Measurements from ENCODE around the gene PDCL2. TPM values are rescaled to one million over a fixed set of nuclear protein-coding genes. Genes with fewer than 3 reads are reported as not detected.

The PDCL2 gene
- total and polyA plus RNA-seq, 2 donors (not counting 1 experiment from before 2014, with no cell fraction given), result not detected

- H3K4me3 ChIP-seq (ENCODE audit: control extremely low read depth in 1 of 5, extremely low read depth in 1 of 5, insufficient read depth in 1 of 5, low read depth in 2 of 5, low read length in 4 of 5), result no peak overlapping the region
- Mint-ChIP-seq H3K27ac (no peak overlapping the region), H3K27me3 (no peaks in the 10 kb centered on the region), H3K4me3 (no peak overlapping the region), H3K9me3 (ENCODE audit: insufficient read depth) (no peaks in the 10 kb centered on the region), H3K4me1 (no peaks in the 10 kb centered on the region)
- H3K9me3 ChIP-seq (ENCODE audit: control extremely low read depth in 1 of 3, control insufficient read depth in 2 of 3, insufficient read depth in 1 of 3, low read length in 2 of 3), result peaks cover 0 to 8% (median 4%) of the 10 kb centered on the region in 3 donors
- no peaks in the 10 kb centered on the region for H3K36me3 ChIP-seq (replicated peaks in 1 of 2; ENCODE audit: control extremely low read depth in 1 of 2, control insufficient read depth in 1 of 2, extremely low read depth in 1 of 2, insufficient read depth in 2 of 2, low read length in 1 of 2)
- H3K4me1 ChIP-seq (ENCODE audit: control insufficient read depth in 2 of 2, insufficient read depth in 2 of 2, low read length in 2 of 2), result no peaks in the 10 kb centered on the region
- CTCF ChIA-PET, result no interaction called here
- no peaks in the 10 kb centered on the region for H3K27me3 ChIP-seq (replicated peaks in 1 of 4; ENCODE audit: control extremely low read depth in 1 of 4, control insufficient read depth in 3 of 4, insufficient read depth in 4 of 4, low read length in 3 of 4)
- ATAC-seq (ENCODE audit: low read depth), result no peak
- no peak overlapping the region for H2AFZ ChIP-seq (ENCODE audit: insufficient read depth, low read depth, low read length, poor library complexity, severe bottlenecking)
- no peak overlapping the region for H3K9ac ChIP-seq (ENCODE audit: low read length)
- H3K27ac ChIP-seq (ENCODE audit: low read length in 2 of 2), result no peak overlapping the region
- no peak for TF ChIP-seq EZH2 (IDR thresholded peaks at IDR 0.05; ENCODE audit: borderline replicate concordance, insufficient read depth, low read depth, low read length, poor library complexity, severe bottlenecking)
- TF ChIP-seq, protein P1, sequence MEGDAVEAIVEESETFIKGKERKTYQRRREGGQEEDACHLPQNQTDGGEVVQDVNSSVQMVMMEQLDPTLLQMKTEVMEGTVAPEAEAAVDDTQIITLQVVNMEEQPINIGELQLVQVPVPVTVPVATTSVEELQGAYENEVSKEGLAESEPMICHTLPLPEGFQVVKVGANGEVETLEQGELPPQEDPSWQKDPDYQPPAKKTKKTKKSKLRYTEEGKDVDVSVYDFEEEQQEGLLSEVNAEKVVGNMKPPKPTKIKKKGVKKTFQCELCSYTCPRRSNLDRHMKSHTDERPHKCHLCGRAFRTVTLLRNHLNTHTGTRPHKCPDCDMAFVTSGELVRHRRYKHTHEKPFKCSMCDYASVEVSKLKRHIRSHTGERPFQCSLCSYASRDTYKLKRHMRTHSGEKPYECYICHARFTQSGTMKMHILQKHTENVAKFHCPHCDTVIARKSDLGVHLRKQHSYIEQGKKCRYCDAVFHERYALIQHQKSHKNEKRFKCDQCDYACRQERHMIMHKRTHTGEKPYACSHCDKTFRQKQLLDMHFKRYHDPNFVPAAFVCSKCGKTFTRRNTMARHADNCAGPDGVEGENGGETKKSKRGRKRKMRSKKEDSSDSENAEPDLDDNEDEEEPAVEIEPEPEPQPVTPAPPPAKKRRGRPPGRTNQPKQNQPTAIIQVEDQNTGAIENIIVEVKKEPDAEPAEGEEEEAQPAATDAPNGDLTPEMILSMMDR (IDR thresholded peaks at IDR 0.05), result no peak
- H3K4me2 ChIP-seq (replicated peaks; ENCODE audit: low read depth, low read length, poor library complexity, severe bottlenecking), result no peak overlapping the region
- H3K79me2 ChIP-seq (ENCODE audit: control insufficient read depth, insufficient read depth, low read length), result peaks cover 39% of the 10 kb centered on the region
- DNase-seq, result no peak
- POLR2A ChIA-PET, result no interaction called here
- peaks cover 19% of the 10 kb centered on the region for H4K20me1 ChIP-seq (ENCODE audit: control insufficient read depth, insufficient read depth, low read length, poor library complexity, severe bottlenecking)
- intact Hi-C loops (cut with micrococcal nuclease), result no loop called here
Measured at GRCh38 chr4:55518442-55518841, 73.6 kb downstream of the PDCL2 start.

DNA sequence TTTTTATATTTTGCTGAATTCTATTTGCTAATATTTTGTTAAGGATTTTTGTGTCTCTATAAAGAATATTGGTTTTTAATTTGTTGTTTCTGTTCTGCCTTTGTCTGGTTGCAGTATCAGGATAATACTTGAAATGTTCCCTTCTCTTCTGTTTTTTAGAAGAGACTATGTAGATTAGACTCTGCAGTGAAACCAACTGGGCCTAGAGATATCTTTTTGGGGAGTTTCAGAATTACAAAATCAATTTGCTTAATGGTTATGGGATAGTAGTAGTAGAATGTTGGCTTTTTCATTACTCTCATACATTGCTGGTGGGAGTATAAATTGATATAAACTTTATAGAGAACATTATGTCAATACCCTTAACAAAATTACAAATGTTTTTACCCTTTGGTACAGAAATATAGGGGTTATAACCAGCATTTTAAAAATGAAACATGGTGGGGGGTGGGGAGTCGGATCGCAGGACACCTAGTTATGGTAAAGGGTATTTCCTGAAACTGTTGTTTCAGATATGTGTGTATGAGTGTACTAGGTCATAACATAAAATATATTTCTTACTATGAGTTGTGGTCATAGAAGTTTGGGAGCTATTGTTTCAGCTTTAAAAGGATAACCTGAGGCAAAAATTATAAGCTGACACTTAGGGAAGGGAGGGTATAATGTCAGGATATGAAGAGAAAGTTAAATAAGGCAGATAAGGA lies 74.4 kb downstream of the PDCL2 start:
- Histone ChIP-seq H3K27me3 (replicated peaks in 1 of 4; ENCODE audit: control extremely low read depth in 1 of 4, control insufficient read depth in 3 of 4, insufficient read depth in 4 of 4, low read length in 3 of 4) (no peaks in the 10 kb centered on the region), H3K36me3 (replicated peaks in 1 of 2; ENCODE audit: control extremely low read depth in 1 of 2, control insufficient read depth in 1 of 2, extremely low read depth in 1 of 2, insufficient read depth in 2 of 2, low read length in 1 of 2) (no peaks in the 10 kb centered on the region), H3K4me1 (ENCODE audit: control insufficient read depth in 2 of 2, insufficient read depth in 2 of 2, low read length in 2 of 2) (no peaks in the 10 kb centered on the region), H4K20me1 (ENCODE audit: control insufficient read depth, insufficient read depth, low read length, poor library complexity, severe bottlenecking) (peaks cover 19% of the 10 kb centered on the region), H3K4me2 (replicated peaks; ENCODE audit: low read depth, low read length, poor library complexity, severe bottlenecking) (no peak overlapping the region), H2AFZ (ENCODE audit: insufficient read depth, low read depth, low read length, poor library complexity, severe bottlenecking) (no peak overlapping the region), H3K27ac (ENCODE audit: low read length in 2 of 2) (no peak overlapping the region), H3K4me3 (ENCODE audit: control extremely low read depth in 1 of 5, extremely low read depth in 1 of 5, insufficient read depth in 1 of 5, low read depth in 2 of 5, low read length in 4 of 5) (no peak overlapping the region), H3K79me2 (ENCODE audit: control insufficient read depth, insufficient read depth, low read length) (peaks cover 32% of the 10 kb centered on the region), H3K9ac (ENCODE audit: low read length) (no peak overlapping the region), H3K9me3 (ENCODE audit: control extremely low read depth in 1 of 3, control insufficient read depth in 2 of 3, insufficient read depth in 1 of 3, low read length in 2 of 3) (peaks cover 0 to 8% (median 4%) of the 10 kb centered on the region in 3 donors)
- Mint-ChIP-seq H3K4me3 (no peak overlapping the region), H3K9me3 (ENCODE audit: insufficient read depth) (no peaks in the 10 kb centered on the region), H3K27me3 (no peaks in the 10 kb centered on the region), H3K27ac (no peak overlapping the region), H3K4me1 (no peaks in the 10 kb centered on the region)
- ATAC-seq (ENCODE audit: low read depth) (no peak), DNase-seq (no peak)
- WGBS (ENCODE audit: insufficient coverage), result no CpG with 5 or more reads among the region's 2 CpGs
- intact Hi-C loops (cut with micrococcal nuclease), result no loop called here
- CTCF ChIA-PET, result no interaction called here
- no peak for TF ChIP-seq EZH2 (IDR thresholded peaks at IDR 0.05; ENCODE audit: borderline replicate concordance, insufficient read depth, low read depth, low read length, poor library complexity, severe bottlenecking)
- TF ChIP-seq, protein P1 (IDR thresholded peaks at IDR 0.05), result no peak
- POLR2A ChIA-PET, result no interaction called here
